HL-60 (cell line): ENCODE measurements around the gene SRD5A3.

Experiments
- DNase-seq, 2 experiments: peaks; one replicate each; pipeline ENCODE4 v3.0.0-alpha.2; 2010 to 2020; ENCODE audit warnings: low read depth in 1 of 2, low spot score in 1 of 2
- H3K27ac ChIP-seq: fragments of 250-450 bp; sonication (Bioruptor Pico); replicated peaks from 2 replicates; pipeline ENCODE4 v1.5.1; 2020; ENCODE audit warnings: mild to moderate bottlenecking, moderate library complexity
- H3K27me3 ChIP-seq: fragments of 250-450 bp; sonication (Bioruptor Pico); 2 replicates; pipeline ENCODE4 v1.5.1; 2021; ENCODE audit warnings: mild to moderate bottlenecking, moderate library complexity; ENCODE audit not compliant: insufficient read depth, poor library complexity, severe bottlenecking
- H3K4me3 ChIP-seq: replicated peaks from 2 replicates; pipeline ENCODE4 v1.5.1; 2011; ENCODE audit warnings: mild to moderate bottlenecking, control low read depth, low read length; ENCODE audit not compliant: insufficient read depth
- GABPA ChIP-seq: IDR thresholded peaks from 2 replicates; pipeline ENCODE4 v1.6.1; 2012; ENCODE audit warnings: low read depth
- POLR2AphosphoS5 ChIP-seq: IDR thresholded peaks from 2 replicates; pipeline ENCODE4 v1.6.1; 2012; ENCODE audit warnings: low read depth
- REST ChIP-seq: IDR thresholded peaks from 2 replicates; pipeline ENCODE4 v1.6.1; 2012; ENCODE audit warnings: low read depth; ENCODE audit not compliant: insufficient replicate concordance
- SPI1 ChIP-seq: IDR thresholded peaks from 2 replicates; pipeline ENCODE4 v1.6.1; 2012; ENCODE audit warnings: low read depth, mild to moderate bottlenecking, borderline replicate concordance
- TF ChIP-seq, protein P1 (sequence below): IDR thresholded peaks from one replicate; pipeline ENCODE4 v1.5.1; 2011; ENCODE audit warnings: low read length, control low read depth, inconsistent platforms; ENCODE audit not compliant: insufficient read depth

SRD5A3 gene

GRCh38 chr4:55338486-55338885 is 7.6 kb upstream of the SRD5A3 start:
- DNase-seq, result no peak
- Histone ChIP-seq H3K27ac (no peak overlapping the region), H3K27me3 (no peaks in the 10 kb centered on the region), H3K4me3 (no peak overlapping the region)
- TF ChIP-seq POLR2AphosphoS5 (no peak), REST (no peak), GABPA (no peak), SPI1 (no peak)
- TF ChIP-seq, protein P1, sequence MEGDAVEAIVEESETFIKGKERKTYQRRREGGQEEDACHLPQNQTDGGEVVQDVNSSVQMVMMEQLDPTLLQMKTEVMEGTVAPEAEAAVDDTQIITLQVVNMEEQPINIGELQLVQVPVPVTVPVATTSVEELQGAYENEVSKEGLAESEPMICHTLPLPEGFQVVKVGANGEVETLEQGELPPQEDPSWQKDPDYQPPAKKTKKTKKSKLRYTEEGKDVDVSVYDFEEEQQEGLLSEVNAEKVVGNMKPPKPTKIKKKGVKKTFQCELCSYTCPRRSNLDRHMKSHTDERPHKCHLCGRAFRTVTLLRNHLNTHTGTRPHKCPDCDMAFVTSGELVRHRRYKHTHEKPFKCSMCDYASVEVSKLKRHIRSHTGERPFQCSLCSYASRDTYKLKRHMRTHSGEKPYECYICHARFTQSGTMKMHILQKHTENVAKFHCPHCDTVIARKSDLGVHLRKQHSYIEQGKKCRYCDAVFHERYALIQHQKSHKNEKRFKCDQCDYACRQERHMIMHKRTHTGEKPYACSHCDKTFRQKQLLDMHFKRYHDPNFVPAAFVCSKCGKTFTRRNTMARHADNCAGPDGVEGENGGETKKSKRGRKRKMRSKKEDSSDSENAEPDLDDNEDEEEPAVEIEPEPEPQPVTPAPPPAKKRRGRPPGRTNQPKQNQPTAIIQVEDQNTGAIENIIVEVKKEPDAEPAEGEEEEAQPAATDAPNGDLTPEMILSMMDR, result no peak

DNA sequence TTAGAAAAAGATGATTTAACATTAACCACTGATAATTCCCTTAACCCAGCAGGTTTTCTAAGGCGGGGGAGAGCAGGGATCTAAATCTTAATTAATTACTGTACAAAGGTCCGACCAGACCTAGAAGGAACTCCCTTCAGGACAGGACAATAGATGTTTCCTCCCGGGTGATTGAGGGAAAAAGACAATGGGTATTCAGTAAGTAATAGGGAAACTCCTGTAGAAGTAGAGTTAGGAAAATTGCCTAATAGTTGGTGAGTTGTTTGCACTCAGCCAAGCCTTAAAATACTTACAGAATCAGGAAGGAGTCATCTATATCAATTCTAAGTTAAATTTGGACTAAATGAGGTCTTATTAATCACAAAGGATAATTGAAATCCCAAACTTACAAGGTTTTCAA is 5.8 kb upstream of the SRD5A3 start:
- TF ChIP-seq, protein P1, result no peak
- TF ChIP-seq GABPA (no peak), POLR2AphosphoS5 (no peak), REST (no peak), SPI1 (no peak)
- no peaks in the 10 kb centered on the region for H3K27me3 ChIP-seq
- no peak for DNase-seq
- no peak overlapping the region for H3K27ac ChIP-seq
- H3K4me3 ChIP-seq, result no peak overlapping the region

- no peaks in the 10 kb centered on the region for H3K27me3 ChIP-seq
- DNase-seq, result no peak
- H3K27ac ChIP-seq, result no peak overlapping the region
- no peak overlapping the region for H3K4me3 ChIP-seq
- no peak for TF ChIP-seq POLR2AphosphoS5
- TF ChIP-seq GABPA, result no peak
These were observed 2.2 kb upstream of the SRD5A3 start for GRCh38 chr4:55343887-55344286.

DNA sequence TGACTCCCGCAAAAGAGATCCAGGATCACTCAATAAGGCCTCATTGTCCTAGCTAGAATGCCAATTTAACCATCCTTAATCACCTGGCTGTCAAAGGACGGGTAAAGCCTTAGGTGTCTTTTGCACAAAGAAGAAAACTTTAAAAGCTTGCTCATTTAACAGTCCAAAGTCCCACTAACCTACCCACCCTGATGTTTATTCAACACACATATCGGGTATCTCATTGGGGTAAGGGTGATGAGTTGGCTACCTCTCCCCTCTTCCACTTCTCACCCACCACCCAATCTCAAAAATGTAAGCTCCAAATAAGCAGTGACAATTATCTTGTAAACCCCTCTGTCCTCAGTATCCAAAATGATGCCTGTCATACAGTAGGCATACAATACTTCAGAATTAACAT is 988 bp upstream of the SRD5A3 start:
- H3K27me3 ChIP-seq, result no peaks in the 10 kb centered on the region
- DNase-seq, result no peak
- no peak overlapping the region for H3K4me3 ChIP-seq
- H3K27ac ChIP-seq, result no peak overlapping the region
- TF ChIP-seq SPI1 (no peak), POLR2AphosphoS5 (no peak), GABPA (no peak), REST (no peak)
- TF ChIP-seq, protein P1, result no peak
